Activated naive CD4-positive, alpha-beta T cell treated with anti-CD3 and anti-CD28 coated beads, Interleukin-2, amount 50 U/mL, for 24 hours (primary cell): ENCODE data around the gene OTUD7B.
"Not testable (repeated sequence)": the region's sequence is repeated elsewhere in the genome, so short reads cannot be mapped to it uniquely, and the experiment has no call there.

Source experiments
- H3K27ac Mint-ChIP-seq: one replicate; pipeline ENCODE4 v1.8.0; 2021; ENCODE audit warnings: mild to moderate bottlenecking, mixed read lengths
- H3K27me3 Mint-ChIP-seq: one replicate; pipeline ENCODE4 v1.8.0; 2021; ENCODE audit warnings: mixed read lengths
- H3K36me3 Mint-ChIP-seq: one replicate; pipeline ENCODE4 v1.8.0; 2021; ENCODE audit warnings: mixed read lengths
- H3K4me1 Mint-ChIP-seq: one replicate; pipeline ENCODE4 v1.8.0; 2021; ENCODE audit warnings: mixed read lengths
- H3K4me3 Mint-ChIP-seq: one replicate; pipeline ENCODE4 v1.8.0; 2021; ENCODE audit warnings: mild to moderate bottlenecking, mixed read lengths
- H3K9me3 Mint-ChIP-seq: one replicate; pipeline ENCODE4 v1.8.0; 2021; ENCODE audit warnings: mixed read lengths

The OTUD7B gene

GRCh38 chr1:149940427-149940826 lies 70.1 kb downstream of the OTUD7B start:
- Mint-ChIP-seq H3K27ac (peak overlapping the region; percentile 31), H3K9me3 (no peaks in the 10 kb centered on the region), H3K36me3 (peaks cover 5% of the 10 kb centered on the region), H3K4me1 (peaks cover 32% of the 10 kb centered on the region), H3K4me3 (no peak overlapping the region), H3K27me3 (no peaks in the 10 kb centered on the region)

GRCh38 chr1:149938668-149939003 lies 71.9 kb downstream of the OTUD7B start:
- peak overlapping the region; percentile 40 for H3K4me3 Mint-ChIP-seq
- peaks cover 32% of the 10 kb centered on the region for H3K4me1 Mint-ChIP-seq
- H3K9me3 Mint-ChIP-seq, H3K36me3 Mint-ChIP-seq, H3K27me3 Mint-ChIP-seq: not testable (repeated sequence)
- peak overlapping the region; percentile 69 for H3K27ac Mint-ChIP-seq

- Mint-ChIP-seq H3K27ac (peak overlapping the region; percentile 68), H3K4me3 (peak overlapping the region; percentile 33)
Measured at GRCh38 chr1:149937759-149938158, 72.8 kb downstream of the OTUD7B start.

GRCh38 chr1:149936992-149937705 lies 73.4 kb downstream of the OTUD7B start:
- peak overlapping the region; percentile 19 for H3K27ac Mint-ChIP-seq
- no peaks in the 10 kb centered on the region for H3K27me3 Mint-ChIP-seq
- peak overlapping the region; percentile 27 for H3K4me3 Mint-ChIP-seq
- no peaks in the 10 kb centered on the region for H3K36me3 Mint-ChIP-seq
- H3K9me3 Mint-ChIP-seq: no peaks in the 10 kb centered on the region
- peaks cover 32% of the 10 kb centered on the region for H3K4me1 Mint-ChIP-seq

More at GRCh38 chr1:149937759-149938158, 72.8 kb downstream of the OTUD7B start:
- Mint-ChIP-seq H3K9me3 (no peaks in the 10 kb centered on the region), H3K27me3 (no peaks in the 10 kb centered on the region), H3K4me1 (peaks cover 32% of the 10 kb centered on the region), H3K36me3 (no peaks in the 10 kb centered on the region)

- H3K27ac Mint-ChIP-seq: peak within 1 kb of the TSS; percentile 68
- no peaks in the 10 kb centered on the region for H3K27me3 Mint-ChIP-seq
- no peaks in the 10 kb centered on the region for H3K36me3 Mint-ChIP-seq
- H3K9me3 Mint-ChIP-seq: no peaks in the 10 kb centered on the region
- peak within 1 kb of the TSS; percentile 33 for H3K4me3 Mint-ChIP-seq
- H3K4me1 Mint-ChIP-seq: peaks cover 34% of the 10 kb centered on the region
Measured at GRCh38 chr1:149936170-149936991, 74.1 kb downstream of the OTUD7B start, which contains the start of gene MTMR11. MTMR11 (minus strand) TSS chr1:149936879; CDS start chr1:149936647, 232 bp downstream.

- Mint-ChIP-seq H3K9me3 (no peaks in the 10 kb centered on the region), H3K4me3 (no peak overlapping the region), H3K36me3 (peaks cover 2% of the 10 kb centered on the region), H3K27ac (no peak overlapping the region), H3K27me3 (no peaks in the 10 kb centered on the region), H3K4me1 (peaks cover 36% of the 10 kb centered on the region)
Measured at GRCh38 chr1:149934356-149934755, 76.2 kb downstream of the OTUD7B start.

- H3K36me3 Mint-ChIP-seq: peaks cover 2% of the 10 kb centered on the region
- H3K27ac Mint-ChIP-seq: peak overlapping the region; percentile 12
- no peaks in the 10 kb centered on the region for H3K9me3 Mint-ChIP-seq
- no peaks in the 10 kb centered on the region for H3K27me3 Mint-ChIP-seq
- no peak overlapping the region for H3K4me3 Mint-ChIP-seq
- H3K4me1 Mint-ChIP-seq: peaks cover 41% of the 10 kb centered on the region
Measured at GRCh38 chr1:149933208-149933607, 77.3 kb downstream of the OTUD7B start.

- H3K4me1 Mint-ChIP-seq: peaks cover 40% of the 10 kb centered on the region
- H3K9me3 Mint-ChIP-seq: no peaks in the 10 kb centered on the region
- peaks cover 5% of the 10 kb centered on the region for H3K36me3 Mint-ChIP-seq
- H3K4me3 Mint-ChIP-seq: no peak overlapping the region
- H3K27me3 Mint-ChIP-seq: no peaks in the 10 kb centered on the region
- H3K27ac Mint-ChIP-seq: no peak overlapping the region
Measured at GRCh38 chr1:149932474-149932873, 78.1 kb downstream of the OTUD7B start.

- peaks cover 6% of the 10 kb centered on the region for H3K36me3 Mint-ChIP-seq
- H3K9me3 Mint-ChIP-seq: no peaks in the 10 kb centered on the region
- H3K27ac Mint-ChIP-seq: no peak overlapping the region
- H3K27me3 Mint-ChIP-seq: no peaks in the 10 kb centered on the region
- H3K4me1 Mint-ChIP-seq: peaks cover 32% of the 10 kb centered on the region
- no peak overlapping the region for H3K4me3 Mint-ChIP-seq
Measured at GRCh38 chr1:149931212-149931790, 79.2 kb downstream of the OTUD7B start.

GRCh38 chr1:149929856-149930255 lies 80.7 kb downstream of the OTUD7B start:
- Mint-ChIP-seq H3K4me1 (peaks cover 41% of the 10 kb centered on the region), H3K36me3 (peaks cover 18% of the 10 kb centered on the region), H3K4me3 (no peak overlapping the region), H3K27ac (no peak overlapping the region), H3K27me3 (no peaks in the 10 kb centered on the region), H3K9me3 (no peaks in the 10 kb centered on the region)

GRCh38 chr1:149928401-149928724 lies 82.2 kb downstream of the OTUD7B start:
- H3K27ac Mint-ChIP-seq: peak overlapping the region; percentile 96
- no peaks in the 10 kb centered on the region for H3K27me3 Mint-ChIP-seq
- no peaks in the 10 kb centered on the region for H3K9me3 Mint-ChIP-seq
- H3K4me1 Mint-ChIP-seq: peaks cover 53% of the 10 kb centered on the region
- peaks cover 30% of the 10 kb centered on the region for H3K36me3 Mint-ChIP-seq
- peak overlapping the region; percentile 97 for H3K4me3 Mint-ChIP-seq

- peak within 1 kb of the TSS; percentile 97 for H3K4me3 Mint-ChIP-seq
- no peaks in the 10 kb centered on the region for H3K9me3 Mint-ChIP-seq
- H3K36me3 Mint-ChIP-seq: peaks cover 33% of the 10 kb centered on the region
- no peaks in the 10 kb centered on the region for H3K27me3 Mint-ChIP-seq
- peak within 1 kb of the TSS; percentile 96 for H3K27ac Mint-ChIP-seq
- peaks cover 53% of the 10 kb centered on the region for H3K4me1 Mint-ChIP-seq
Measured at GRCh38 chr1:149927563-149928400, 82.7 kb downstream of the OTUD7B start, which contains the start of gene SF3B4. SF3B4 (minus strand) TSS chr1:149927803; CDS start chr1:149927759, 44 bp downstream.

GRCh38 chr1:149927056-149927562 lies 83.4 kb downstream of the OTUD7B start:
- Mint-ChIP-seq H3K27ac (peak overlapping the region; percentile 95), H3K27me3 (no peaks in the 10 kb centered on the region), H3K4me3 (peak overlapping the region; percentile 97), H3K4me1 (peaks cover 53% of the 10 kb centered on the region), H3K9me3 (no peaks in the 10 kb centered on the region), H3K36me3 (peaks cover 33% of the 10 kb centered on the region)

GRCh38 chr1:149926296-149926695 lies 84.2 kb downstream of the OTUD7B start:
- no peaks in the 10 kb centered on the region for H3K9me3 Mint-ChIP-seq
- peaks cover 51% of the 10 kb centered on the region for H3K4me1 Mint-ChIP-seq
- H3K36me3 Mint-ChIP-seq: peaks cover 37% of the 10 kb centered on the region
- peak overlapping the region; percentile 97 for H3K4me3 Mint-ChIP-seq
- H3K27ac Mint-ChIP-seq: no peak overlapping the region
- no peaks in the 10 kb centered on the region for H3K27me3 Mint-ChIP-seq

GRCh38 chr1:149925751-149926150 lies 84.8 kb downstream of the OTUD7B start:
- H3K4me3 Mint-ChIP-seq: peak overlapping the region; percentile 97

More at GRCh38 chr1:149925751-149926150, 84.8 kb downstream of the OTUD7B start:
- Mint-ChIP-seq H3K4me1 (peaks cover 49% of the 10 kb centered on the region), H3K36me3 (peaks cover 37% of the 10 kb centered on the region), H3K9me3 (no peaks in the 10 kb centered on the region), H3K27me3 (no peaks in the 10 kb centered on the region), H3K27ac (peak overlapping the region; percentile 72)
